Activated naive CD8-positive, alpha-beta T cell treated with anti-CD3 and anti-CD28 coated beads, Interleukin-2, amount 10 ng/mL, durations not matched to agents 7 days and 5 days (primary cell): ENCODE results near the gene CYGB. TPM values are rescaled to one million over a fixed set of nuclear protein-coding genes. Genes with fewer than 3 reads are reported as not detected.
"Not testable (repeated sequence)": the region's sequence is repeated elsewhere in the genome, so short reads cannot be mapped to it uniquely, and the experiment has no call there.

Experiments
- ATAC-seq: fragments of 150-1000 bp; cut with Tn5 transposase; one replicate; pipeline ENCODE4 v1.10.0; 2021; ENCODE audit warnings: low read depth, moderate library complexity
- POLR2A ChIA-PET: fragments of 350-600 bp; sonication (Branson Sonifier 250); formaldehyde crosslinking; loops from one replicate; lab custom pipeline; 2021; ENCODE audit warnings: antibody characterized with exemption; lab: Charles Lee
- DNase-seq: peaks from one replicate; pipeline ENCODE4 v3.0.0; 2021
- H3K27ac Mint-ChIP-seq: one replicate; pipeline ENCODE4 v1.8.0; 2022; ENCODE audit warnings: mild to moderate bottlenecking, mixed read lengths
- H3K27me3 Mint-ChIP-seq: one replicate; pipeline ENCODE4 v1.8.0; 2022; ENCODE audit warnings: mild to moderate bottlenecking, moderate library complexity, mixed read lengths
- H3K36me3 Mint-ChIP-seq: one replicate; pipeline ENCODE4 v1.8.0; 2021; ENCODE audit warnings: mild to moderate bottlenecking, mixed read lengths
- H3K4me1 Mint-ChIP-seq: one replicate; pipeline ENCODE4 v1.8.0; 2021; ENCODE audit warnings: mixed read lengths
- H3K4me3 Mint-ChIP-seq: one replicate; pipeline ENCODE4 v1.8.0; 2022; ENCODE audit warnings: mild to moderate bottlenecking, moderate library complexity, mixed read lengths
- H3K9me3 Mint-ChIP-seq: one replicate; pipeline ENCODE4 v1.8.0; 2021; ENCODE audit warnings: mixed read lengths
- total RNA-seq, 2 experiments: library from RNA; stranded (reverse); gene quantifications; one replicate each; pipeline ENCODE4 v1.2.3, GENCODE V29; 2021

CYGB gene
- total RNA-seq, 2 experiments from 2014 or later, result 0.37 TPM; not detected in 1

DNA sequence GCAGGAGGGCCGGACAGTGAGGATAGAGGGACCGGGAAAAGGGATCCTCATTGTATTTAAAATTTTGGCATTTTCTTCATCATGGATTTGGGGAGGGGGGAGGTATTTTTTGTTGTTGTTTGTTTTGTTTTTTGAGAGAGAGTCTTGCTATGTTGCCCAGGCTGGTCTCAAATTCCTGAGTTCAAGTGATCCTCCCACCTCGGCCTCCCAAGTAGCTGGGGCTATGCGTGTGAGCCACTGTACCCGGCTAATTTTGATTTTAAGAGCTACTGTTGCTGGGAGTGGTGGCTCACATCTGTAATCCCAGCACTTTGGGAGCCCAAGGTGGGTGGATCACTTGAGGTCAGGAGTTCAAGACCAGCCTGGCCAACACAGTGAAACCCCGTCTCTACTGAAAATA lies 23.2 kb downstream of the CYGB start:
- POLR2A ChIA-PET, result interaction anchor here (0.7 to 4.3 kb wide), 5 partner anchors 12 to 631 kb away, joined by 3 to 23 read pairs (median 6); partner anchors contain the start of gene RHBDF2
- ATAC-seq, H3K9me3 Mint-ChIP-seq, H3K36me3 Mint-ChIP-seq, H3K27me3 Mint-ChIP-seq, DNase-seq: not testable (repeated sequence)
- peak overlapping the region; percentile 97 for H3K27ac Mint-ChIP-seq
- peaks cover 38% of the 10 kb centered on the region for H3K4me1 Mint-ChIP-seq
- peak overlapping the region; percentile 15 for H3K4me3 Mint-ChIP-seq

DNA sequence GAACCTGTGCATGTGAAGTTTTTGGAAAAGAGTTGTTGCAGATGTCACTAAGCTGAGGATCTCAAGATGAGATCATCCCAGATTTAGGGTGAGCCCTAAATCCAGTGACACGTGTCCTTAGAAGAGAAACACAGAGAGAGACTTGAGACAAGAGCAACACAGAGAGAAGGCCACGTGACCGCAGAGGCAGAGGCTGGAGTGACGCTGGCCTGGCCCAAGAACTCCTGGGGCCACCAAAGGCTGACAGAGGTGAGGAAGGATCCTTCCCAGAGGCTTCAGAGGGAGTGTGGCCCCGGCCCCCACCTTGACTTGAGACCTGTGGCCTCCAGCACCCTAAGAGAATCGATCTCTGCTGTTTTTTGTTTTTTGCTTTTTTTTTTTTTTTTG lies 24.2 kb downstream of the CYGB start:
- POLR2A ChIA-PET, result interaction anchor here (1.3 to 4.3 kb wide), 2 partner anchors 11 to 159 kb away, joined by 8 to 23 read pairs; partner anchors contain the start of gene RHBDF2
- ATAC-seq, result no peak
- Mint-ChIP-seq H3K9me3 (no peaks in the 10 kb centered on the region), H3K4me3 (no peak overlapping the region), H3K4me1 (peaks cover 36% of the 10 kb centered on the region), H3K27ac (peak overlapping the region; percentile 80), H3K36me3 (no peaks in the 10 kb centered on the region), H3K27me3 (peaks cover 3% of the 10 kb centered on the region)
- DNase-seq, result no peak

GRCh38 chr17:76512366-76513305 lies 24.9 kb downstream of the CYGB start:
- peak overlapping the region; percentile 80 for H3K27ac Mint-ChIP-seq
- peaks cover 7% of the 10 kb centered on the region for H3K27me3 Mint-ChIP-seq
- ATAC-seq (no peak), DNase-seq (no peak)
- POLR2A ChIA-PET, result interaction anchor here (0.6 to 4.3 kb wide), 2 partner anchors 11 to 1328 kb away, joined by 3 to 23 read pairs; partner anchors contain the start of gene RHBDF2
- peaks cover 31% of the 10 kb centered on the region for H3K4me1 Mint-ChIP-seq
- H3K4me3 Mint-ChIP-seq, result no peak overlapping the region
- H3K9me3 Mint-ChIP-seq, result no peaks in the 10 kb centered on the region
- H3K36me3 Mint-ChIP-seq, result no peaks in the 10 kb centered on the region

DNA sequence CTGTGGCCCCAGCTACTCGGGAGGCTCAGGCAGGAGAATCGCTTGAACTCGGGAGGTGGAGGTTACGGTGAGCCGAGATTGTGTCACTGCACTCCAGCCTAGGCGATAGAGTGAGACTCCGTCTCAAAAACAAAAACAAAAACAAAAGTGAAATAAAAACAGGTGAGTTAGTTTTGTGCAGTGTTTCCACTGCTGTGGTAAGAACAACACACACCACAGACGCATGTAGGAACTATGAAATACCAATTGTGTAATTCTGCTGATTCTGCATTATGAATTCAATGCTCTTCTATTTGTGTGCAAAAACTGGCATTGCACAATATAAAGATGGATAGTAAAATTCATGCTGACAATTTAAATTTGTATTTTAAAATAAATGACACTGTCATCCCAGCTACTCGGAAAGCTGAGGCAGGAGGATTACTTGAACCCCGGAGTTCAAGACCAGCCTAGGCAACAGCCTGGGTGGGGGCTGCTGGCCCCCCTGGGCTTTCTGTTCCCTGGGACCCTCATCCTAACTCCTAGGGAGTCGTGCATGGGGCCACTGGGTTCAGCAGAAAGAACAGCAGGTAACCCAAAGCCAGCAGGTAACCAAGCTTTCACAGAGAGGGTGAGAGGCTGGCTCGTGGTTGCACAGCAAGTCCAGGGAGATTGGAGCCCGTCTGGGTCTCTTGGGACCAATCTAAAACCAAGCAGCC lies 25.7 kb downstream of the CYGB start:
- H3K27ac Mint-ChIP-seq, result no peak overlapping the region
- no peaks in the 10 kb centered on the region for H3K9me3 Mint-ChIP-seq
- peaks cover 29% of the 10 kb centered on the region for H3K4me1 Mint-ChIP-seq
- H3K4me3 Mint-ChIP-seq, result no peak overlapping the region
- DNase-seq (no peak), ATAC-seq (no peak)
- H3K27me3 Mint-ChIP-seq, result peaks cover 8% of the 10 kb centered on the region
- H3K36me3 Mint-ChIP-seq, result no peaks in the 10 kb centered on the region
- POLR2A ChIA-PET, result interaction anchor here (0.6 to 4.3 kb wide), 2 partner anchors 10 to 1327 kb away, joined by 3 to 23 read pairs; partner anchors contain the start of gene RHBDF2

- no peak for ATAC-seq
- DNase-seq, result no peak
- H3K4me1 Mint-ChIP-seq, result peaks cover 31% of the 10 kb centered on the region
- no peaks in the 10 kb centered on the region for H3K9me3 Mint-ChIP-seq
- H3K4me3 Mint-ChIP-seq, result no peak overlapping the region
- H3K27ac Mint-ChIP-seq, result no peak overlapping the region
- peaks cover 8% of the 10 kb centered on the region for H3K27me3 Mint-ChIP-seq
- POLR2A ChIA-PET, result interaction anchor here (0.5 to 0.6 kb wide), 2 partner anchors 59 to 1204 kb away, joined by 3 read pairs; no protein-coding TSS in a partner anchor
- H3K36me3 Mint-ChIP-seq, result no peaks in the 10 kb centered on the region
Observed at GRCh38 chr17:76510831-76511244, 26.7 kb downstream of the CYGB start.

- not testable (repeated sequence) for ATAC-seq, H3K4me3 Mint-ChIP-seq, H3K27ac Mint-ChIP-seq, H3K36me3 Mint-ChIP-seq, H3K27me3 Mint-ChIP-seq, DNase-seq, H3K9me3 Mint-ChIP-seq
- POLR2A ChIA-PET, result interaction anchor here (0.8 to 1.8 kb wide), 2 partner anchors 41 to 50 kb away, joined by 3 to 7 read pairs; partner anchors contain the start of gene AANAT
- peaks cover 19% of the 10 kb centered on the region for H3K4me1 Mint-ChIP-seq
Observed at GRCh38 chr17:76508472-76509063, 28.9 kb downstream of the CYGB start.

- DNase-seq, result peak; percentile 94
- Mint-ChIP-seq H3K4me3 (no peak overlapping the region), H3K27ac (peak overlapping the region; percentile 40), H3K9me3 (no peaks in the 10 kb centered on the region), H3K36me3 (no peaks in the 10 kb centered on the region), H3K27me3 (peaks cover 8% of the 10 kb centered on the region), H3K4me1 (peaks cover 21% of the 10 kb centered on the region)
- POLR2A ChIA-PET, result interaction anchor here (0.9 to 1.8 kb wide), 3 partner anchors 9 to 48 kb away, joined by 3 to 7 read pairs (median 4); no protein-coding TSS in a partner anchor
- peak; percentile 77 for ATAC-seq
Observed at GRCh38 chr17:76506408-76507345, 30.8 kb downstream of the CYGB start.

- POLR2A ChIA-PET, result interaction anchor here (0.7 kb wide), 1 partner anchor 36 kb away, joined by 3 read pairs; the partner anchor contains the start of gene AANAT
- H3K27ac Mint-ChIP-seq, result no peak overlapping the region
- DNase-seq, result no peak
- peaks cover 28% of the 10 kb centered on the region for H3K4me1 Mint-ChIP-seq
- no peak overlapping the region for H3K4me3 Mint-ChIP-seq
- peaks cover 8% of the 10 kb centered on the region for H3K27me3 Mint-ChIP-seq
- H3K36me3 Mint-ChIP-seq, result no peaks in the 10 kb centered on the region
- no peaks in the 10 kb centered on the region for H3K9me3 Mint-ChIP-seq
- ATAC-seq, result no peak
Observed at GRCh38 chr17:76504117-76504516, 33.4 kb downstream of the CYGB start.

GRCh38 chr17:76502341-76503211 lies 34.9 kb downstream of the CYGB start:
- Mint-ChIP-seq H3K4me1 (peaks cover 35% of the 10 kb centered on the region), H3K36me3 (no peaks in the 10 kb centered on the region), H3K9me3 (no peaks in the 10 kb centered on the region), H3K27ac (no peak overlapping the region), H3K27me3 (peaks cover under 1% of the 10 kb centered on the region), H3K4me3 (no peak overlapping the region)
- ATAC-seq, result no peak
- POLR2A ChIA-PET, result interaction anchor here (0.6 to 2.6 kb wide), 9 partner anchors 11 to 295 kb away, joined by 3 to 35 read pairs (median 4); partner anchors contain the start of gene UBE2O
- DNase-seq, result no peak

DNA sequence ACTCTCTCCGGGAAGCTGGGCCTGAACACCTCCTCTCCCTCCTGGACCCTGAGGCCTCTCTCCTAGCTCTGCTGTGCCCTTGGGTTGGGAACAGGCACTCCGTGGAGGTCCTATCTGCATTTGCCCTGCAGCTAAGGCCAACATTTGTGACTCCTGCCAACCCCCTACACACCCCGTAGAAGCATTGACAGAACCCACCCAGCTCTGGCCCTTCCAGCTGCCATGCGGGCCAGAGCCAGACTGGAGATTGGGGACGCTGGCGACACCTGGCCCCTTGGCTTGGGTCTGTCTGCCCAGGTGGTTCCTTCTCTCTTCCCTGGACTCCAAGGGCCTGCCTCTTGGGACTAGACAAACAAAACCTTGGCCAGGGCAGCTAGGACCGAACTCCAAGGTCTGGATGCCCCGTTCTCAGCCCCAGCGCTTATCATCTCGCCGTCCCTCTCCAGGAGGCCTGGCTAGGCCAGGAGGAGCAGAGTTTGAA lies 35.6 kb downstream of the CYGB start:
- DNase-seq (no peak), ATAC-seq (no peak)
- Mint-ChIP-seq H3K4me3 (peak overlapping the region; percentile 76), H3K27me3 (no peaks in the 10 kb centered on the region), H3K9me3 (no peaks in the 10 kb centered on the region), H3K27ac (peak overlapping the region; percentile 95), H3K36me3 (no peaks in the 10 kb centered on the region), H3K4me1 (peaks cover 41% of the 10 kb centered on the region)
- POLR2A ChIA-PET, result interaction anchor here (0.5 to 2.6 kb wide), 12 partner anchors 10 to 294 kb away, joined by 3 to 35 read pairs (median 3); partner anchors contain the start of gene UBE2O
